Measurements from ENCODE around the gene NTN5. TPM values are rescaled to one million over a fixed set of nuclear protein-coding genes. Genes with fewer than 3 reads are reported as not detected.

The NTN5 gene
- total and polyA plus RNA-seq, 9 of the 15 experiments (the other 6 are each of a cell fraction or from before 2014, with no cell fraction given) = not detected

DNA sequence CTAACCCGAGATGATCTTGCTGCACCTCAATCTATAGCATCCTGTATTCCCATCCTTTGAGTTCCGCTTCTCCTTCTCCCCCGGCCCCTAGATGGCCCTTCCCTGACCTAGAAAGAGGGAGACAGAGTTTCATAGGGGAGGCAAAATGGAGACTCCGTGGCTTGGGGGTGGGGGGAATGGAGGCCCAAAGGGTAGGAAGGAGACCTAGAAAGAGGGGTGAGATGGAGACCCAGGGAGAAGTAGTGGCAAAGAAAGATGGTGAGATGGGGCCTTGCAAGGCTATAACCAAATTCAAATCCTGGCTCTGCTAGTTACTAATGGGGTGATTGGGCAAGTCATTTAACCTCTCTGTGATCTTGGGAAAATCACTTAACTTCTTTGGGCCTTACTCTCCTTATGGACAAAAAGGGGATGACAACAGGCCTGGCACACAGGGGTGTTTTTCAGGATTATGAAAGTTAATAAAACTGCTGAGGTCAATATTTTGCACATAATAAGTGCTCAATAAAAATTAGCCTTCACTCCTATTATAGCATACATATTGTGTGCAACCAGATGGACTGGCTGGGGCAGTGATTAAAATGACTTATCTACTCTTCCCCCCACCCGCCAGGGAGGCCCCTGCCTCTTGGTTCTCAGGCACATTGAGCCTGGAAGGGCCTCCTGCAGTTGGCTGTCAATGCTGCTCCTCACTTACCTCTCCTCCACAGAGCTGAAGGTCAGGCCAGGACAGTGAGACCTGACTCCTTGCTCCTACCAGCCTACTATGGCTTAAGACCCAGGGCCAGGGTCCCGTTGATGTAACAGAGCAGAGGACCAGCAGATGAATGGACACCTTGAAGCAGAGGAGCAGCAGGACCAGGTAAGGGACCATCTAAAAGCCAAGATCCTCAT, 52.9 kb downstream of the NTN5 start (continued):
- no peak for TF ChIP-seq CTCF (IDR thresholded peaks at IDR 0.05 in 2 of 3, conservative IDR thresholded peaks at IDR 0.05 in 1 of 3; ENCODE audit: insufficient read depth in 2 of 3, low read depth in 1 of 3, low read length in 3 of 3)
- TF ChIP-seq FOSL1 (tag; conservative IDR thresholded peaks at IDR 0.05) = 0 out of 2 replicates have a peak, but pooled peaks have one; percentile 13
- 0 out of 2 replicates have a peak, but pooled peaks have one; percentile 3 for TF ChIP-seq FOXM1 (IDR thresholded peaks at IDR 0.05; ENCODE audit: low read depth)
- TF ChIP-seq FOXM1 (CRISPR knock-in tag; IDR thresholded peaks at IDR 0.05; ENCODE audit: low read depth) = no peak
- TF ChIP-seq MLLT1 (IDR thresholded peaks at IDR 0.05) = 0 out of 4 replicates have a peak, but pooled peaks of 1 of the 2 experiments have one; percentile 11
- 0 out of 2 replicates have a peak, but pooled peaks have one; percentile 20 for TF ChIP-seq ZNF76 (CRISPR knock-in tag; IDR thresholded peaks at IDR 0.05; ENCODE audit: borderline replicate concordance)
- peak; percentile 47 for TF ChIP-seq PHF20 (IDR thresholded peaks at IDR 0.05; ENCODE audit: partially characterized antibody)
- TF ChIP-seq MEF2A (IDR thresholded peaks at IDR 0.05; ENCODE audit: control insufficient read depth, low read depth, low read length) = no peak
- TF ChIP-seq PTBP1 (IDR thresholded peaks at IDR 0.05; ENCODE audit: low read depth, low read length) = peak; percentile 90; the same call in 1 of the 2 replicates
- TF ChIP-seq, protein P1, sequence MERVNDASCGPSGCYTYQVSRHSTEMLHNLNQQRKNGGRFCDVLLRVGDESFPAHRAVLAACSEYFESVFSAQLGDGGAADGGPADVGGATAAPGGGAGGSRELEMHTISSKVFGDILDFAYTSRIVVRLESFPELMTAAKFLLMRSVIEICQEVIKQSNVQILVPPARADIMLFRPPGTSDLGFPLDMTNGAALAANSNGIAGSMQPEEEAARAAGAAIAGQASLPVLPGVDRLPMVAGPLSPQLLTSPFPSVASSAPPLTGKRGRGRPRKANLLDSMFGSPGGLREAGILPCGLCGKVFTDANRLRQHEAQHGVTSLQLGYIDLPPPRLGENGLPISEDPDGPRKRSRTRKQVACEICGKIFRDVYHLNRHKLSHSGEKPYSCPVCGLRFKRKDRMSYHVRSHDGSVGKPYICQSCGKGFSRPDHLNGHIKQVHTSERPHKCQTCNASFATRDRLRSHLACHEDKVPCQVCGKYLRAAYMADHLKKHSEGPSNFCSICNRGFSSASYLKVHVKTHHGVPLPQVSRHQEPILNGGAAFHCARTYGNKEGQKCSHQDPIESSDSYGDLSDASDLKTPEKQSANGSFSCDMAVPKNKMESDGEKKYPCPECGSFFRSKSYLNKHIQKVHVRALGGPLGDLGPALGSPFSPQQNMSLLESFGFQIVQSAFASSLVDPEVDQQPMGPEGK (CRISPR knock-in tag; IDR thresholded peaks at IDR 0.05; ENCODE audit: borderline replicate concordance) = no peak
- 0 out of 2 replicates have a peak, but pooled peaks have one; percentile 7 for TF ChIP-seq ELF4 (CRISPR knock-in tag; IDR thresholded peaks at IDR 0.05)
- 0 out of 2 replicates have a peak, but pooled peaks have one; percentile 12 for TF ChIP-seq GTF2E2 (tag; IDR thresholded peaks at IDR 0.05)
- peak; percentile 57; the same call in 1 of the 2 replicates for TF ChIP-seq MIER1 (IDR thresholded peaks at IDR 0.05; ENCODE audit: low read depth)
- 0 out of 2 replicates have a peak, but pooled peaks have one; percentile 29 for TF ChIP-seq ZNF584 (CRISPR knock-in tag; IDR thresholded peaks at IDR 0.05; ENCODE audit: low read depth)
- peak; percentile 13; the same call in 1 of the 2 replicates for TF ChIP-seq E2F3 (CRISPR knock-in tag; IDR thresholded peaks at IDR 0.05)
- no peak for TF ChIP-seq PREB (CRISPR knock-in tag; IDR thresholded peaks at IDR 0.05)
- TF ChIP-seq ZNF707 (CRISPR knock-in tag; conservative IDR thresholded peaks at IDR 0.05) = peak; percentile 41; the same call in 1 of the 2 replicates
- TF ChIP-seq SMAD3 (CRISPR knock-in tag; conservative IDR thresholded peaks at IDR 0.05) = no peak
- TF ChIP-seq ERF (CRISPR knock-in tag; IDR thresholded peaks at IDR 0.05) = 0 out of 2 replicates have a peak, but pooled peaks have one; percentile 38
